ENCODE results near the gene CDK5.

CDK5 gene

GRCh38 chr7:151017953-151018420 lies 39.7 kb downstream of the CDK5 start:
- FAIRE-seq (no peak), DNase-seq (ENCODE audit: insufficient read length, low spot score) (peak; percentile 82)

GRCh38 chr7:151017370-151017952 lies 40.2 kb downstream of the CDK5 start:
- TF ChIP-seq SPI1 (IDR thresholded peaks at IDR 0.05; ENCODE audit: low read depth, low read length) (no peak), POLR2A (IDR thresholded peaks at IDR 0.05; ENCODE audit: low read depth, low read length) (no peak), POLR2AphosphoS5 (IDR thresholded peaks at IDR 0.05; ENCODE audit: low read depth, low read length) (no peak), TAF1 (IDR thresholded peaks at IDR 0.05; ENCODE audit: low read depth, low read length) (no peak), PAX5 (IDR thresholded peaks at IDR 0.05; ENCODE audit: insufficient read depth, low read length, severe bottlenecking) (no peak), POU2F2 (IDR thresholded peaks at IDR 0.05; ENCODE audit: low read depth, low read length) (no peak)
- FAIRE-seq (no peak), DNase-seq (ENCODE audit: insufficient read length, low spot score) (no peak)

More at GRCh38 chr7:151017953-151018420, 39.7 kb downstream of the CDK5 start:
- TF ChIP-seq POLR2A (IDR thresholded peaks at IDR 0.05; ENCODE audit: low read depth, low read length) = no peak
- TF ChIP-seq SPI1 (IDR thresholded peaks at IDR 0.05; ENCODE audit: low read depth, low read length) = no peak
- no peak for TF ChIP-seq TAF1 (IDR thresholded peaks at IDR 0.05; ENCODE audit: low read depth, low read length)
- TF ChIP-seq PAX5 (IDR thresholded peaks at IDR 0.05; ENCODE audit: insufficient read depth, low read length, severe bottlenecking) = no peak
- TF ChIP-seq POLR2AphosphoS5 (IDR thresholded peaks at IDR 0.05; ENCODE audit: low read depth, low read length) = no peak
- TF ChIP-seq POU2F2 (IDR thresholded peaks at IDR 0.05; ENCODE audit: low read depth, low read length) = no peak

GRCh38 chr7:151016942-151017341 lies 40.8 kb downstream of the CDK5 start:
- no peak for FAIRE-seq
- TF ChIP-seq POU2F2 (IDR thresholded peaks at IDR 0.05; ENCODE audit: low read depth, low read length) = no peak
- TF ChIP-seq TAF1 (IDR thresholded peaks at IDR 0.05; ENCODE audit: low read depth, low read length) = no peak
- no peak for TF ChIP-seq SPI1 (IDR thresholded peaks at IDR 0.05; ENCODE audit: low read depth, low read length)
- TF ChIP-seq PAX5 (IDR thresholded peaks at IDR 0.05; ENCODE audit: insufficient read depth, low read length, severe bottlenecking) = no peak
- no peak for TF ChIP-seq POLR2AphosphoS5 (IDR thresholded peaks at IDR 0.05; ENCODE audit: low read depth, low read length)
- no peak for TF ChIP-seq POLR2A (IDR thresholded peaks at IDR 0.05; ENCODE audit: low read depth, low read length)
- DNase-seq (ENCODE audit: insufficient read length, low spot score) = no peak

- TF ChIP-seq POLR2A (IDR thresholded peaks at IDR 0.05; ENCODE audit: low read depth, low read length) (no peak), TAF1 (IDR thresholded peaks at IDR 0.05; ENCODE audit: low read depth, low read length) (no peak), POLR2AphosphoS5 (IDR thresholded peaks at IDR 0.05; ENCODE audit: low read depth, low read length) (no peak), POU2F2 (IDR thresholded peaks at IDR 0.05; ENCODE audit: low read depth, low read length) (no peak)
- FAIRE-seq = no peak
These were observed 41.2 kb downstream of the CDK5 start for GRCh38 chr7:151016505-151016904.

GRCh38 chr7:151015967-151016366 lies 41.7 kb downstream of the CDK5 start:
- FAIRE-seq (no peak), DNase-seq (ENCODE audit: insufficient read length, low spot score) (no peak)
- TF ChIP-seq POLR2A (IDR thresholded peaks at IDR 0.05; ENCODE audit: low read depth, low read length) (no peak), SPI1 (IDR thresholded peaks at IDR 0.05; ENCODE audit: low read depth, low read length) (no peak), POLR2AphosphoS5 (IDR thresholded peaks at IDR 0.05; ENCODE audit: low read depth, low read length) (no peak), PAX5 (IDR thresholded peaks at IDR 0.05; ENCODE audit: insufficient read depth, low read length, severe bottlenecking) (no peak), TAF1 (IDR thresholded peaks at IDR 0.05; ENCODE audit: low read depth, low read length) (no peak), POU2F2 (IDR thresholded peaks at IDR 0.05; ENCODE audit: low read depth, low read length) (no peak)

More at GRCh38 chr7:151016505-151016904, 41.2 kb downstream of the CDK5 start:
- no peak for DNase-seq (ENCODE audit: insufficient read length, low spot score)

GRCh38 chr7:151014950-151015349 lies 42.7 kb downstream of the CDK5 start:
- FAIRE-seq (peak; percentile 40), DNase-seq (ENCODE audit: insufficient read length, low spot score) (no peak)

GRCh38 chr7:151013733-151014497 lies 43.8 kb downstream of the CDK5 start:
- peak; percentile 67 for DNase-seq (ENCODE audit: insufficient read length, low spot score)
- TF ChIP-seq POLR2A (IDR thresholded peaks at IDR 0.05; ENCODE audit: low read depth, low read length) (no peak), TAF1 (IDR thresholded peaks at IDR 0.05; ENCODE audit: low read depth, low read length) (no peak), PAX5 (IDR thresholded peaks at IDR 0.05; ENCODE audit: insufficient read depth, low read length, severe bottlenecking) (no peak), SPI1 (IDR thresholded peaks at IDR 0.05; ENCODE audit: low read depth, low read length) (no peak), POU2F2 (IDR thresholded peaks at IDR 0.05; ENCODE audit: low read depth, low read length) (no peak), POLR2AphosphoS5 (IDR thresholded peaks at IDR 0.05; ENCODE audit: low read depth, low read length) (no peak)
- peak; percentile 85 for FAIRE-seq

More at GRCh38 chr7:151014950-151015349, 42.7 kb downstream of the CDK5 start:
- TF ChIP-seq POU2F2 (IDR thresholded peaks at IDR 0.05; ENCODE audit: low read depth, low read length) (no peak), PAX5 (IDR thresholded peaks at IDR 0.05; ENCODE audit: insufficient read depth, low read length, severe bottlenecking) (no peak), POLR2A (IDR thresholded peaks at IDR 0.05; ENCODE audit: low read depth, low read length) (no peak), SPI1 (IDR thresholded peaks at IDR 0.05; ENCODE audit: low read depth, low read length) (no peak), TAF1 (IDR thresholded peaks at IDR 0.05; ENCODE audit: low read depth, low read length) (no peak), POLR2AphosphoS5 (IDR thresholded peaks at IDR 0.05; ENCODE audit: low read depth, low read length) (no peak)

- TF ChIP-seq SPI1 (IDR thresholded peaks at IDR 0.05; ENCODE audit: low read depth, low read length) = no peak
- TF ChIP-seq POLR2AphosphoS5 (IDR thresholded peaks at IDR 0.05; ENCODE audit: low read depth, low read length) = no peak
- TF ChIP-seq POLR2A (IDR thresholded peaks at IDR 0.05; ENCODE audit: low read depth, low read length) = no peak
- no peak for TF ChIP-seq TAF1 (IDR thresholded peaks at IDR 0.05; ENCODE audit: low read depth, low read length)
- no peak for TF ChIP-seq PAX5 (IDR thresholded peaks at IDR 0.05; ENCODE audit: insufficient read depth, low read length, severe bottlenecking)
- no peak for TF ChIP-seq POU2F2 (IDR thresholded peaks at IDR 0.05; ENCODE audit: low read depth, low read length)
- DNase-seq (ENCODE audit: insufficient read length, low spot score) (no peak), FAIRE-seq (no peak)
These were observed 44.4 kb downstream of the CDK5 start for GRCh38 chr7:151013356-151013732.

GRCh38 chr7:151012911-151013347 lies 44.8 kb downstream of the CDK5 start:
- FAIRE-seq (peak; percentile 43), DNase-seq (ENCODE audit: insufficient read length, low spot score) (no peak)
- TF ChIP-seq POLR2AphosphoS5 (IDR thresholded peaks at IDR 0.05; ENCODE audit: low read depth, low read length) (no peak), PAX5 (IDR thresholded peaks at IDR 0.05; ENCODE audit: insufficient read depth, low read length, severe bottlenecking) (no peak), POU2F2 (IDR thresholded peaks at IDR 0.05; ENCODE audit: low read depth, low read length) (no peak), SPI1 (IDR thresholded peaks at IDR 0.05; ENCODE audit: low read depth, low read length) (no peak), POLR2A (IDR thresholded peaks at IDR 0.05; ENCODE audit: low read depth, low read length) (no peak), TAF1 (IDR thresholded peaks at IDR 0.05; ENCODE audit: low read depth, low read length) (no peak)
